Measurements from ENCODE around the gene AGAP5.

DNA sequence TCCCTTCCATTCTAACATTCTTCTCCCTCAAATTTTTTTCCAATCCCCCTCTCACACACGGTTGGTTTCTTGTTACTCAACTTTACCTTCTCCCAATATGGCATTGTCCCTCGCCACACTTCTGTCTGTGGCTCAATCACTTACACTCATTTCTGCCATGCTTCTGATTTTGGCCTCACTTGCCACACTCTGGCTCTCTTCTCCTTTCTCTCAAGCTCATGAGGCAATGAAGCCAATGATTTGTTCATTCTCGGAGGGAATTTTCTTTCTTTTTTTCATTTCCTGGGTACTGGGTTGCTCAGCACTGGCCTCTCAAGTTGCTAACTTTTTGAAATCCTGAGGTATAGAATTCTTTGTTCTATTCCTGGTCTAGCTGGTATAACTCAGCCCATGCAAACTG lies 52.7 kb downstream of the AGAP5 start:
- no peak for TF ChIP-seq EZH2 (IDR thresholded peaks at IDR 0.05; ENCODE audit: borderline replicate concordance, low read length)
- TF ChIP-seq, protein P1, sequence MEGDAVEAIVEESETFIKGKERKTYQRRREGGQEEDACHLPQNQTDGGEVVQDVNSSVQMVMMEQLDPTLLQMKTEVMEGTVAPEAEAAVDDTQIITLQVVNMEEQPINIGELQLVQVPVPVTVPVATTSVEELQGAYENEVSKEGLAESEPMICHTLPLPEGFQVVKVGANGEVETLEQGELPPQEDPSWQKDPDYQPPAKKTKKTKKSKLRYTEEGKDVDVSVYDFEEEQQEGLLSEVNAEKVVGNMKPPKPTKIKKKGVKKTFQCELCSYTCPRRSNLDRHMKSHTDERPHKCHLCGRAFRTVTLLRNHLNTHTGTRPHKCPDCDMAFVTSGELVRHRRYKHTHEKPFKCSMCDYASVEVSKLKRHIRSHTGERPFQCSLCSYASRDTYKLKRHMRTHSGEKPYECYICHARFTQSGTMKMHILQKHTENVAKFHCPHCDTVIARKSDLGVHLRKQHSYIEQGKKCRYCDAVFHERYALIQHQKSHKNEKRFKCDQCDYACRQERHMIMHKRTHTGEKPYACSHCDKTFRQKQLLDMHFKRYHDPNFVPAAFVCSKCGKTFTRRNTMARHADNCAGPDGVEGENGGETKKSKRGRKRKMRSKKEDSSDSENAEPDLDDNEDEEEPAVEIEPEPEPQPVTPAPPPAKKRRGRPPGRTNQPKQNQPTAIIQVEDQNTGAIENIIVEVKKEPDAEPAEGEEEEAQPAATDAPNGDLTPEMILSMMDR (IDR thresholded peaks at IDR 0.05; ENCODE audit: low read length) = no peak
